T-helper 17 cell (primary cell): ENCODE results near the gene TRIP10. TPM values are rescaled to one million over a fixed set of nuclear protein-coding genes. Genes with fewer than 3 reads are reported as not detected.

Experiments used
- ATAC-seq: fragments of 150-1000 bp; cut with Tn5 transposase; 2 replicates; pipeline ENCODE4 v1.10.0; 2021; ENCODE audit warnings: mild to moderate bottlenecking, moderate library complexity
- DNase-seq, 3 donors: peaks; one replicate each; pipeline versions ENCODE4 v3.0.0 to v3.0.0-alpha.2; 2020 to 2021
- H3K9me3 ChIP-seq: one replicate; pipeline ENCODE4 v1.7.0; 2013; ENCODE audit warnings: low read length, mild to moderate bottlenecking; ENCODE audit not compliant: control insufficient read depth, poor library complexity, severe bottlenecking
- H3K27ac Mint-ChIP-seq: one replicate; pipeline ENCODE4 v1.8.0; 2022; ENCODE audit warnings: mild to moderate bottlenecking, moderate library complexity, mixed read lengths
- H3K27me3 Mint-ChIP-seq: one replicate; pipeline ENCODE4 v1.8.0; 2022; ENCODE audit warnings: mixed read lengths
- H3K36me3 Mint-ChIP-seq: one replicate; pipeline ENCODE4 v1.8.0; 2022; ENCODE audit warnings: low read depth, mixed read lengths
- H3K4me1 Mint-ChIP-seq: one replicate; pipeline ENCODE4 v1.8.0; 2022; ENCODE audit warnings: mild to moderate bottlenecking, mixed read lengths
- H3K4me3 Mint-ChIP-seq: one replicate; pipeline ENCODE4 v1.8.0; 2022; ENCODE audit warnings: mild to moderate bottlenecking, moderate library complexity, mixed read lengths
- total RNA-seq, 4 donors: library from RNA in 2 of 4; stranded (reverse) in 2 of 4; gene quantifications; one replicate each; pipeline ENCODE4 v1.2.3 and lab custom pipeline; 2022 to 2026

The TRIP10 gene, protein sequence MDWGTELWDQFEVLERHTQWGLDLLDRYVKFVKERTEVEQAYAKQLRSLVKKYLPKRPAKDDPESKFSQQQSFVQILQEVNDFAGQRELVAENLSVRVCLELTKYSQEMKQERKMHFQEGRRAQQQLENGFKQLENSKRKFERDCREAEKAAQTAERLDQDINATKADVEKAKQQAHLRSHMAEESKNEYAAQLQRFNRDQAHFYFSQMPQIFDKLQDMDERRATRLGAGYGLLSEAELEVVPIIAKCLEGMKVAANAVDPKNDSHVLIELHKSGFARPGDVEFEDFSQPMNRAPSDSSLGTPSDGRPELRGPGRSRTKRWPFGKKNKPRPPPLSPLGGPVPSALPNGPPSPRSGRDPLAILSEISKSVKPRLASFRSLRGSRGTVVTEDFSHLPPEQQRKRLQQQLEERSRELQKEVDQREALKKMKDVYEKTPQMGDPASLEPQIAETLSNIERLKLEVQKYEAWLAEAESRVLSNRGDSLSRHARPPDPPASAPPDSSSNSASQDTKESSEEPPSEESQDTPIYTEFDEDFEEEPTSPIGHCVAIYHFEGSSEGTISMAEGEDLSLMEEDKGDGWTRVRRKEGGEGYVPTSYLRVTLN
- total RNA-seq (1 to 10 TPM in 1 of 2 donors, under 1 TPM in 1; 0.92 to 3.3 TPM), total RNA-seq (lab: John Stamatoyannopoulos, UW) (2.8 to 11.1 reads per million in 2 donors)

DNA sequence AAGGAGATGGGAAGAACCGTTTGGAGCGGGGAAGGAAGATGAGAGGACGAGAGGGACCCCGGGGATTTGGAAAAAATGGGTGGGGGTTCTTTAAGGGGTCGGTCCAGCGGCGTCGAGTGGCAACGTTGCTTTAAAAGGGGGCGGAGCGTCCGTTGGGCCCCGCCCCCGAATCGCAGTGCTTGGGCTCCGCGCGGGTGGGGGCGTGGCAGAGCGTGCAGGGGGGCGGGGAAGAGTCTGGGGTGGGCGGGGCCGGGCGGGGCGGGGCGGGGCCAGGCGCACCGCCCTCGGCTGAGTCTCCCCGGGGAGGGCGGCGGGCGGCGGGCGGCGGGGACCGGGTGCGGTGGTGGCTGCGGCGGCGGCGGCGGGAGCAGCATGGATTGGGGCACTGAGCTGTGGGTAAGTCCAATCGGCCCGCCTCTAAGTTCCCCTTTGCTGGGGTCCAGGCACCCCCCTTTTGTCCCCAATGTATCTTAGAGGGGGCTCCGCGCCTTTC lies at the start of gene TRIP10:
TRIP10 (plus strand) TSS at position 291 of the 493 bp plus-strand sequence; CDS start at position 373, 82 bp downstream.
- peaks cover 40% of the 10 kb centered on the region for H3K4me1 Mint-ChIP-seq
- ATAC-seq (peak; percentile 6), DNase-seq (peak; percentile 73 to 86 (median 80))
- H3K27ac Mint-ChIP-seq, result peak within 1 kb of the TSS; percentile 97
- no peaks in the 10 kb centered on the region for H3K36me3 Mint-ChIP-seq
- H3K4me3 Mint-ChIP-seq, result peak within 1 kb of the TSS; percentile 96
- no peaks in the 10 kb centered on the region for H3K9me3 ChIP-seq
- H3K27me3 Mint-ChIP-seq, result no peaks in the 10 kb centered on the region

DNA sequence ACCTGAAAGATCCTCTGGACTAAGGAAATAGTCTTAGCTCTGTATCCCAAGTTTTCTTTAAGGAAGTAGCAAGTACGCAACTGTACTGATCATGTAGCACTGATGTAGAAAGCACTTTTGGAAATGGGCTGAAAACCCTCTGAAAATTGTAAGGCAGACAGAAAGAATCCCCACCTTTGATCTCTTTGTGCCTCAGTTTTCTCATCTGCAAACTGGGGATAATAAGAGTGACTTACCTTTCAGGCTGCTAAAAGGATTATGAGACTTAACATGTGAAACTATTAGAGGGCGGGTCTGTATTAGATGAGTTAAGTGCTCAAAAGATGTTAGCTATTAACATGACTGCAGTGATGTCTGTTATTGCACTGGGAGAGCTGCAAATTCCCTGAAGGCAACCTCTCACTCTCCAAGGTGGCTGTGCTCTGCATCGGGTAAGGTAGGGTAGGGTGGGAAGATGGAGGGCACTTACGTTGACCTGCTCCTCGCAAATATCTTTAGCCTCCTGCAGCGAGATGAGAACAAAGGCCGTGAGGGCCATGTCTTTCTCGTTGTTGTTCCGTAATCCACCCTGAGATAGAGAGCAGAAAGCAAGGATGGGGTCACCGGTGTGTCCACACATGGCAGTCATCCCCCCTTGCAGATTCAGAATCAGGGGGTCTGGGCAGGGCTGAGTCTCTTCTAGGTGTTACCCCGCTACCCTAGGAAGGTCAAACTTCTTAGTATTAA lies 49.2 kb upstream of the TRIP10 start:
- no peak overlapping the region for H3K4me3 Mint-ChIP-seq
- ATAC-seq, result no peak
- DNase-seq, result no peak
- no peak overlapping the region for H3K27ac Mint-ChIP-seq
- H3K9me3 ChIP-seq, result no peaks in the 10 kb centered on the region
- H3K4me1 Mint-ChIP-seq, result peaks cover 8% of the 10 kb centered on the region
- H3K36me3 Mint-ChIP-seq, result no peaks in the 10 kb centered on the region
- no peaks in the 10 kb centered on the region for H3K27me3 Mint-ChIP-seq

DNA sequence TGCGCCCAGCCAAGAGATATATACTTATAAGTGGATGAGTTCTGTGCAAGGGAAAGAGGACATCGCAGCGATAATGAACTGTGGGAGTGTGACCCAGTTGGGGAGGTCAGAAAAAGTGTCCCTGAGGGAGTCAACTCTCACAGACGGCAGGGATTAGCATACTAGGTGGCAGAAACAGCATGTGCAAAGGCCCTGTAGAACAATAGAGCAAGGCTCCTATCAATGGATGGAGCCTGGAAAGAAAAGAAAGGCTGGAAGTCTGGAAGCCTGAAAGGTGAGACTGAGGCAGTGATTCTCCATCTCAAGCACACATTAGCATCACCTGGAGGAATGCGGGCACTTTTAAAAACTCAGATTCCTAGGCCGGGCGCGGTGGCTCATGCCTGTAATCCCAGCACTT lies 48.1 kb upstream of the TRIP10 start:
- Mint-ChIP-seq H3K27me3 (no peaks in the 10 kb centered on the region), H3K4me3 (no peak overlapping the region), H3K36me3 (no peaks in the 10 kb centered on the region), H3K4me1 (peaks cover 7% of the 10 kb centered on the region), H3K27ac (no peak overlapping the region)
- ATAC-seq (no peak), DNase-seq (no peak)
- H3K9me3 ChIP-seq, result no peaks in the 10 kb centered on the region

DNA sequence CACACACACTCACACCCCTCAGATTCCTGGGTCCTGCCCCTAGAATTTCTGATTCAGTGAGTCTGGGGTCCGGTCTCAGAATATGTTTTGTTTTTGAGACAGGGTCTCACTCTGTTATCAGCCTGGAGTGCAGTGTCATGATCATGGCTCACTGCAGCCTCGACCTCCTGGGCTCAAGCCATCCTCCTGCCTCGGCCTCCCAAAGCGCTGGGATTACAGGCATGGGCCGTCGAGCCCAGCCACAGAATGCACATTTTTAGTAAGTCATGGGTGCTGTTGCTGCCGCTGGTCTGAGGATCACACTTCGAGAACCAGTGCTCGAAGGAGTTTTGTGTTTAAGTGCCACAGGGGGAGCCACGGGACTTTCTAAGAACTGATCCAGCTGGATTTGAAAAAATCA lies 47.5 kb upstream of the TRIP10 start:
- ATAC-seq, result no peak
- H3K9me3 ChIP-seq, result no peaks in the 10 kb centered on the region

DNA sequence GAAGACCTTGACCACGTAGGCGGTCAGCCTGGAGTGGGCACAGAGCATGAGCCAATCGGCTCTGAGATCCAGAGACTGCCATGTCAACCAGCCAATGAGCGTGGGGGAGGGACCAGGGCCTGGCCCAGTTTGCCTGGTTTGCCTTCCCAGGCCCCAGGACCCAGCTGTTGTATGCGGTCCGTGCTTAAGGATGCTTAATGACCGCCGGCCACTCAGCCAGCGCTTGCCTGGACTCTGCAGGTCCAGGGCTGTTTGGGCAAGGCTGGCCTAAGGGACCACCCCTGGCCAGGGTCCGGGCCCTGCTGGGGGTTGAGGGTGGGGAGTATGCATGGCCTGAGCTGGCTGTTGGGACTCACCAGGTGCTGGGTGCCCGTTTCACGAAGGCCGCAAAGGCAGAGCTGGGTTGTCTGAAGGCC lies 46.4 kb upstream of the TRIP10 start:
- ATAC-seq (no peak), DNase-seq (no peak)
- no peak overlapping the region for H3K4me3 Mint-ChIP-seq
- H3K27ac Mint-ChIP-seq, result no peak overlapping the region
- no peaks in the 10 kb centered on the region for H3K27me3 Mint-ChIP-seq
- no peaks in the 10 kb centered on the region for H3K36me3 Mint-ChIP-seq
- H3K4me1 Mint-ChIP-seq, result peaks cover 9% of the 10 kb centered on the region
- H3K9me3 ChIP-seq, result no peaks in the 10 kb centered on the region

More for the DNA sequence above, 47.5 kb upstream of the TRIP10 start:
- no peaks in the 10 kb centered on the region for H3K27me3 Mint-ChIP-seq
- H3K4me1 Mint-ChIP-seq, result peaks cover 7% of the 10 kb centered on the region
- no peak overlapping the region for H3K27ac Mint-ChIP-seq
- no peak overlapping the region for H3K4me3 Mint-ChIP-seq
- no peak for DNase-seq
- no peaks in the 10 kb centered on the region for H3K36me3 Mint-ChIP-seq

DNA sequence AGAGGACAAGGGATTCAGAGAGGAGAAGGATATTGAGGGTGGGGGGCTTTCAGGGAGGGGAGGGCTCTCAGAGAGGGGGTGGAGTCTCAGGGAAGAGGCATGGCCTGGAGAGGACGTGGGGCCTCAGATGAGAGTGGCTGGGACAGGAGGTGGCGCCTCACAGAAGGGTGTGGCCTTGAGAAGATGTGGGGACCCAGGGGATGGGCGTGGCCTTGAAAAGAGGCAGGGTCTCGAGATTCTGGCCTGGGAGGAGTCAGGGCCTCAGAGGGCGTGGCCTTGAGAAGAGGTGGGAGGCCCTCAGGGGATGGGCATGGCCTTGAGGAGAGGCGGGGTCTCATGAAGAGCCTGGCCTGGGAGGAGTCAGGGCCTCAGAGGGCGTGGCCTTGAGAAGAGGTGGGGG lies 45.8 kb upstream of the TRIP10 start:
- no peak overlapping the region for H3K27ac Mint-ChIP-seq
- no peak overlapping the region for H3K4me3 Mint-ChIP-seq
- H3K27me3 Mint-ChIP-seq, result no peaks in the 10 kb centered on the region
- H3K4me1 Mint-ChIP-seq, result peaks cover 9% of the 10 kb centered on the region
- no peaks in the 10 kb centered on the region for H3K9me3 ChIP-seq
- ATAC-seq (no peak), DNase-seq (no peak)
- H3K36me3 Mint-ChIP-seq, result no peaks in the 10 kb centered on the region

DNA sequence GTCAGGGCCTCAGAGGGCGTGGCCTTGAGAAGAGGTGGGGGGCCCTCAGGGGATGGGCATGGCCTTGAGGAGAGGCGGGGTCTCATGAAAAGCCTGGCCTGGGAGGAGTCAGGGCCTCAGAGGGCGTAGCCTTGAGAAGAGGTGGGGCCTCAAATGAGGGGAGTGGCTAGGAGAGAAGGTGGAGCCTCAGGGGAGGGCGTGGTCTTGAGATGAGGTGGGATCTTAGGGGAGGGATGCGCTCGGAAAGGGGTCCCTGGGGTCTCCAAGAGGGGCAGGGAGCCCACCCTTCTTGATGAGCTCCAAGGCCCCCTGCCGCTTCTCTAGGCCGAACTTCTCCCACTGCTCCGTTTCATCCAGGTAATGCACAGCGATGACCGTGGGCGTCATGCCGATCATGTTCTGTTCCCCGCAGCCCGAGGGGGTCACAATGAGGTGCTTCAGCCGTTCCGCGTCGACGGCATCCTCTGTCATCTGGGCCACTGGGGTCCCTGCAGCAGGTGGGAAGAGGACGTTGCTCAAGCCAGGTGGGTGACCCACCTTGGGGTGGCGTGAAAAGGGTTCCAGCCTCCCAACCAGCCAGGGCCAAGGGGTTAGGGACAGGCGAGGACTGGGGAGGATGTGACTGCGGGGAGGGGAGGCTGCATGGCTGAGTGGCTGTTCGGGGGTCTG lies 45.2 kb upstream of the TRIP10 start:
- Mint-ChIP-seq H3K4me3 (no peak overlapping the region), H3K36me3 (no peaks in the 10 kb centered on the region), H3K27ac (no peak overlapping the region), H3K27me3 (no peaks in the 10 kb centered on the region), H3K4me1 (peaks cover 9% of the 10 kb centered on the region)
- no peak for ATAC-seq
- no peak for DNase-seq
- no peaks in the 10 kb centered on the region for H3K9me3 ChIP-seq

DNA sequence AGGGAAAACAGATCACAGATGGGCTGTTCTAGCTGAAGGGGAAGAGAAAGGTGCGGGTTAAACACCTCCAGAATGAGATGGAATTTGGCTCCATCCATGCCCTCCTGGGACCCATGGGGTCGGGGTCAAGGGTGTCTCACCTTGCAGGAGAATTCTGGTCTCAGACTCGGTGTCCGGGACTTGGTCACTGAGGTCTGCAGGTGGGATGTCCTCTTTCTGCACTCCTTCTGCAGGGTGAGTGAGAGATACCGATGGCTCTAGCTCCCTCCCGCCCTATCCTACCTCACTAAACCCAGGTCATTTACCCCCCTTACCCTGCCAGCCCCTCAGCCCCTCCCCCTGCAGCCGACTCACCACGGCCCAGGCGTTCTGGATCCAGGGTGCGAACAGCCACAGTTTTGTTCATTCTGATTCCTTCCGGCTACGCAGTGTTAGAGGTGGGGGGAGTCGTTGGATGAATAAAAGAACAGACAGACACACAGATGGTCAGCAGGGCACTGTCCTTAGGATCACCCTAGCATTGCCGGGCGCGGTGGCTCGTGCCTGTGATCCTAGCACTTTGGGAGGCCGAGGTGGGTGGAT lies 43.1 kb upstream of the TRIP10 start:
- no peak overlapping the region for H3K4me3 Mint-ChIP-seq
- H3K27ac Mint-ChIP-seq, result no peak overlapping the region
- no peak for ATAC-seq
- H3K4me1 Mint-ChIP-seq, result peaks cover 9% of the 10 kb centered on the region
- no peaks in the 10 kb centered on the region for H3K36me3 Mint-ChIP-seq
- H3K9me3 ChIP-seq, result no peaks in the 10 kb centered on the region
- H3K27me3 Mint-ChIP-seq, result no peaks in the 10 kb centered on the region
- no peak for DNase-seq

DNA sequence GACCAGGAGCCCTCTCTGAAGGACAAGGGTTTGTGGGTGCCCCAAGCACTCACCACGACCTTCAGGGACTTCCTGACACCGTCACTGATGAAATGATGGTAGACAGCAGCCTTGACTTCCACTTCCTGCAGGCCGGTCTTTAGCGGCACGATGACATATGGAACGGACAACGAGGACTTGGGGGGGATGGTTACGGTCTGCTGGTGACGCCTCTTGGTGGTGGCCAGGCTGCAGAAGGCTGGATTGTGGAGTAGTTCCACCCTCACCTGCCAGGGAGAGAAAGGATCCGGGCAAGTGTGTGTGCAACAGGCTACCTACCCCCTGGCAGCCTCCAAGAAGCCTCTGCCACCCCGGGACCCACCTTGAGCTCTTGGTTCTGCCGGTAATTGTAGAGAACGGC lies 42.2 kb upstream of the TRIP10 start:
- no peaks in the 10 kb centered on the region for H3K9me3 ChIP-seq
- no peaks in the 10 kb centered on the region for H3K27me3 Mint-ChIP-seq
- no peaks in the 10 kb centered on the region for H3K36me3 Mint-ChIP-seq
- ATAC-seq (no peak), DNase-seq (no peak)
- H3K4me1 Mint-ChIP-seq, result peaks cover 7% of the 10 kb centered on the region
- no peak overlapping the region for H3K4me3 Mint-ChIP-seq
- H3K27ac Mint-ChIP-seq, result no peak overlapping the region

DNA sequence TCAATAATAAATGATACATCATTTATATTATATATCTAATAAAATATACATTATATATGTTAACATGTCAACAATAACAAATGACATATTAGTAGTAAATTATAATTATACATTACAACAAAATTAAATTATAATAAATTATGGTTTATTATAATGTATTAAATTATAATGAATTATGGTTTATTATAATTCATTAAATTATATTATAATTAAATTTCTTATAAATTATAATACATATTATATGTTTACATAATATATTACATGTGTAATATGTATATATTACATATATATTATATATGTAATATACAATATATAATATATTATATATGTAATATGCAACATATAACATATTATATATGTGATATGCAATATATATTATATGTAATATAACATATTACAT lies 39.5 kb upstream of the TRIP10 start:
- ATAC-seq, result no peak
- Mint-ChIP-seq H3K36me3 (no peaks in the 10 kb centered on the region), H3K4me1 (peaks cover 3% of the 10 kb centered on the region), H3K27me3 (no peaks in the 10 kb centered on the region), H3K27ac (no peak overlapping the region), H3K4me3 (no peak overlapping the region)
- no peaks in the 10 kb centered on the region for H3K9me3 ChIP-seq
- no peak for DNase-seq

DNA sequence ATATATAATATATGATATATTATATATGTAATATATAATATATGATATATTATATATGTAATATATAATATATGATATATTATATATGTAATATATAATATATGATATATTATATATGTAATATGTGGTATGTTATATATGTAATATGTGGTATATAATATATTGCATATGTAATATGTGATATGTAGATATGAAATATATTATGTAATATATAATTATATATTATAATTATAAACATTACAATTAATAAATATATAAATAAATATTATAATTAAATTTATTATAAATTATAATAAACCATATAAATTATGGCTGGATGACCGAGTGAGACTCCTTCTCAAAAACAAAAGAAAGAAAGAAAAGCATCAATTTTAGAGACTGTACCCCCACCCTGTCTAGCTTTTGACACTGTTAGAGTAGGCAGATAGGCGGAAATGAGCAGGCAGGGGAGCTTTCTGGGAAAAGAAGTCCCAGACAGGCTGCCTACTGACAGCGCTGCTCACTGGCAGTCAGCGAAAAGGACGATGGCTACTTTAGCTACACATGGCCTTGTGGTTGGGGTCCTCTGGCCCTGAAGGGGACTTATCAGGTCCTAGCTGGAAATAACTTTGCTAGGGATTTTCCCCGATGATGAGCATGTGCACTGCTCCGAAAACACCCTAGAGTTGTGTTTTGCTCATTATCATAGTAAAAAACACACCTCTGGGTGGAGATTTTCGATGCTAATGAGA lies 38.7 kb upstream of the TRIP10 start:
- no peak for ATAC-seq

DNA sequence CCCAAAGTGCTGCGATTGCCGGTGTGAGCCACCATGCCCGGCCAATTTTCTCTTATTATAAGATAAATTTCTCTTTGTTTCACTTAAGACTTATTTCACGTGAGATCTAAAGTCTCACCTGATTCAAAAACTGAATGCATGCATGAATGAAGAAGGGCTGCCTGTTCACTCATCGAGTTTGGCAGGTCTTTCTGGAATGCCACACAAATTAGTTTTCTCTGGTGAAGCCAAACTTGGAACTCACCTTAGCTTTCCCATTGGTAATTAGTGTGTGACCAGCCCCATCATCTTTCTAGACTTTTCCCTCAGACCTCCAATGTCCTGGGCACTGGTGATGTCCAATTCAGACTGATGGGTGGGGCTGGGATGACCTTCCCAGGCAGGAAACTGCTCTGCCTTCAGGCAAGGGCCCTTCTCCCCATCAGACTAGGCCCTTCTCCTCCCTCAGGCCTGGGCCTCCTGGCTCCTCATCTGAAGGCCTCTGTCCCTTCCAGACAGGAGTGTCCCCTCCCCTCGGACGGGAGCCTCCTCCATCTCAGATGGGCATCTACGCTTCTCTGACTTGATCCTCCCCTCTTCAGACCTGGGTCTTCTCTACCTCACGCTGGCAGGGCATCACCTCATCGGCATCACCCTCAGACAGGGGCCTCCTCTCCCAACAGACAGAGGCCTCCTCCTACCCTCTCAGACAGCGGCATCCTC lies 33.4 kb upstream of the TRIP10 start:
- H3K27ac Mint-ChIP-seq, result peak overlapping the region; percentile 67
- no peak for ATAC-seq
- peaks cover 6% of the 10 kb centered on the region for H3K36me3 Mint-ChIP-seq
- no peaks in the 10 kb centered on the region for H3K9me3 ChIP-seq
- peaks cover 17% of the 10 kb centered on the region for H3K4me1 Mint-ChIP-seq
- no peak for DNase-seq
- peaks cover 28% of the 10 kb centered on the region for H3K27me3 Mint-ChIP-seq
- no peak overlapping the region for H3K4me3 Mint-ChIP-seq

More for the DNA sequence above, 38.7 kb upstream of the TRIP10 start:
- H3K4me1 Mint-ChIP-seq, result peaks cover 3% of the 10 kb centered on the region
- H3K36me3 Mint-ChIP-seq, result no peaks in the 10 kb centered on the region
- no peak overlapping the region for H3K27ac Mint-ChIP-seq
- H3K4me3 Mint-ChIP-seq, result no peak overlapping the region
- DNase-seq, result no peak
- no peaks in the 10 kb centered on the region for H3K9me3 ChIP-seq
- H3K27me3 Mint-ChIP-seq, result no peaks in the 10 kb centered on the region
